ENCODE measurements around the gene RFK.

- TF ChIP-seq CTCF (IDR thresholded peaks at IDR 0.05) (no peak), POLR2A (IDR thresholded peaks at IDR 0.05) (no peak)
Measured at GRCh38 chr9:76338418-76338817, 55.8 kb downstream of the RFK start.
